ENCODE data around the gene DTX3.

The DTX3 gene

DNA sequence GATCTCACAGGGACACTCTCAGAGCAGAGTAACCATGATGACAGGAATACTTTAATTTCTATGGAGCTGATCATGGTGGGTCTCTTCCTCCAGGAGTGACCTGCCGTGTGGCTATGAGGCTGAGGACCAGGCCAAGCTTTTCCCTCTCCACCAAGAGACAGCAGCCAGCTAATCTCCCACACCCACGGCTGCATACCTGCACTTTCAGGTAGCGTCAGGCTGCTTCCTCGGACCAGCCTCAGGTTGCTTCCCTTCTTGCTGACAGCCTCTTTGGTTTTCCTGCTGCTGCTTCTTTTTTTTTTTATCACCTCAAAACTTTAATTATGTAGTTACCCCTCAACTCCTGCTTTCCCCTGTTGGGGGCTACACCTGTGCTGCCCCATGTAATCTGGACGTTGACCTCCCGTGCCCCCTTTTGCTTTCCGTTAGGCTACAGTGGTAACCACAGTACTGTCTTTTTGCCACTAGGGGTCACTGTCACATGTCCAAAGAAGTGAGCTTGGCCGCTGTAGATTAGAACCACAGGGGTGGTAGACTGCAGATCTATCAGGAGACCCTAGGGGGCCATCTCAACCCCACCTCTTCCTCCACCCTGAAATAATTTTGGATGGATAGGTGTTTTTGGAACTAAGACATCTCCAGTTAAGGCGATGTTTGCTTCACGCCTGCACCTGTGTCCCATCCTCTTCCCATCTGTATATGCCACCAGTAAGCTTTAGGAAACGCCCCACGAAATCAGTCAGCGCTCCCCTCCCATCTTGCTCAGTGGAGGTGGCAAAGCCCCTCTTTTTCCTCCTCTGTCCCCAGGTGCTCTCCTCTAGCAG, 21.4 kb upstream of the DTX3 start:
- no peak overlapping the region for H3K4me3 ChIP-seq (ENCODE audit: low read depth in 1 of 2, low read length in 2 of 2)
- peaks cover 18% of the 10 kb centered on the region for H3K27me3 ChIP-seq (ENCODE audit: insufficient read depth, low read length, poor library complexity)
- H3K9ac ChIP-seq (ENCODE audit: low read depth, low read length), result no peak overlapping the region
- H3K9me3 ChIP-seq (ENCODE audit: insufficient read depth, low read length, severe bottlenecking), result no peaks in the 10 kb centered on the region
- peak overlapping the region; percentile 52; the same call in 1 of the 2 replicates for H2AFZ ChIP-seq (ENCODE audit: low read depth, low read length)
- H4K20me1 ChIP-seq (ENCODE audit: insufficient read depth, low read length), result no peaks in the 10 kb centered on the region
- H3K36me3 ChIP-seq (ENCODE audit: insufficient read depth, low read length), result no peaks in the 10 kb centered on the region
- DNase-seq (peak; percentile 78), ATAC-seq (ENCODE audit: insufficient read depth, low read depth) (peak; percentile 99)
- peak overlapping the region; percentile 10; the same call in 1 of the 2 replicates for H3K4me2 ChIP-seq (ENCODE audit: insufficient read depth, low read length)
- H3K27ac ChIP-seq (ENCODE audit: low read length), result no peak overlapping the region
- H3K4me1 ChIP-seq (ENCODE audit: insufficient read depth, low read length), result peaks cover 5% of the 10 kb centered on the region
- TF ChIP-seq EZH2 (IDR thresholded peaks at IDR 0.05; ENCODE audit: borderline replicate concordance, low read depth, low read length, severe bottlenecking), result no peak
- TF ChIP-seq, protein P1, sequence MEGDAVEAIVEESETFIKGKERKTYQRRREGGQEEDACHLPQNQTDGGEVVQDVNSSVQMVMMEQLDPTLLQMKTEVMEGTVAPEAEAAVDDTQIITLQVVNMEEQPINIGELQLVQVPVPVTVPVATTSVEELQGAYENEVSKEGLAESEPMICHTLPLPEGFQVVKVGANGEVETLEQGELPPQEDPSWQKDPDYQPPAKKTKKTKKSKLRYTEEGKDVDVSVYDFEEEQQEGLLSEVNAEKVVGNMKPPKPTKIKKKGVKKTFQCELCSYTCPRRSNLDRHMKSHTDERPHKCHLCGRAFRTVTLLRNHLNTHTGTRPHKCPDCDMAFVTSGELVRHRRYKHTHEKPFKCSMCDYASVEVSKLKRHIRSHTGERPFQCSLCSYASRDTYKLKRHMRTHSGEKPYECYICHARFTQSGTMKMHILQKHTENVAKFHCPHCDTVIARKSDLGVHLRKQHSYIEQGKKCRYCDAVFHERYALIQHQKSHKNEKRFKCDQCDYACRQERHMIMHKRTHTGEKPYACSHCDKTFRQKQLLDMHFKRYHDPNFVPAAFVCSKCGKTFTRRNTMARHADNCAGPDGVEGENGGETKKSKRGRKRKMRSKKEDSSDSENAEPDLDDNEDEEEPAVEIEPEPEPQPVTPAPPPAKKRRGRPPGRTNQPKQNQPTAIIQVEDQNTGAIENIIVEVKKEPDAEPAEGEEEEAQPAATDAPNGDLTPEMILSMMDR (IDR thresholded peaks at IDR 0.05; ENCODE audit: borderline replicate concordance, extremely low read depth, low read length, poor library complexity, severe bottlenecking), result peak; percentile 96
- H3K79me2 ChIP-seq (ENCODE audit: insufficient read depth, low read length), result no peaks in the 10 kb centered on the region

DNA sequence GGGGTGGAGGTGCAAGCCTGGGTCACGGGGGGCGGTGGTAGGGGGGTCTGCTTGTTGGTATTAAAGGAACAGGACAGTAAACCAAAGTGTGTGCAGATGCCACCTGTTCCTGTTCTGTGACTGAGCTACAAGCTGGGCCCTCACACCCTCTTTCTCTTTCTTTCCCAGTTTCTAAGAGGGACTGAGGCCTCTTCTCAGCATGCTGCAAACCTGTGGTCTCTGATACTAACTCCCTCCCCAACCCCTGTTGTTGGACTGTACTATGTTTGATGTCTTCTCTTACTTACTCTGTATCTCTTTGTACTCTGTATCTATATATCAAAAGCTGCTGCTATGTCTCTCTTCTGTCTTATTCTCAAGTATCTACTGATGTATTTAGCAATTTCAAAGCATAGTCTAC, 20.6 kb upstream of the DTX3 start:
- Histone ChIP-seq H3K4me1 (ENCODE audit: insufficient read depth, low read length) (peaks cover 5% of the 10 kb centered on the region), H3K27me3 (ENCODE audit: insufficient read depth, low read length, poor library complexity) (peaks cover 17% of the 10 kb centered on the region), H3K36me3 (ENCODE audit: insufficient read depth, low read length) (no peaks in the 10 kb centered on the region), H2AFZ (ENCODE audit: low read depth, low read length) (no peak overlapping the region), H3K9ac (ENCODE audit: low read depth, low read length) (no peak overlapping the region), H3K4me3 (ENCODE audit: low read depth in 1 of 2, low read length in 2 of 2) (no peak overlapping the region), H4K20me1 (ENCODE audit: insufficient read depth, low read length) (no peaks in the 10 kb centered on the region), H3K4me2 (ENCODE audit: insufficient read depth, low read length) (no peak overlapping the region), H3K27ac (ENCODE audit: low read length) (no peak overlapping the region), H3K9me3 (ENCODE audit: insufficient read depth, low read length, severe bottlenecking) (no peaks in the 10 kb centered on the region), H3K79me2 (ENCODE audit: insufficient read depth, low read length) (no peaks in the 10 kb centered on the region)
- TF ChIP-seq, protein P1 (IDR thresholded peaks at IDR 0.05; ENCODE audit: borderline replicate concordance, extremely low read depth, low read length, poor library complexity, severe bottlenecking), result no peak
- TF ChIP-seq EZH2 (IDR thresholded peaks at IDR 0.05; ENCODE audit: borderline replicate concordance, low read depth, low read length, severe bottlenecking), result no peak
- ATAC-seq (ENCODE audit: insufficient read depth, low read depth), result no peak
- no peak for DNase-seq

DNA sequence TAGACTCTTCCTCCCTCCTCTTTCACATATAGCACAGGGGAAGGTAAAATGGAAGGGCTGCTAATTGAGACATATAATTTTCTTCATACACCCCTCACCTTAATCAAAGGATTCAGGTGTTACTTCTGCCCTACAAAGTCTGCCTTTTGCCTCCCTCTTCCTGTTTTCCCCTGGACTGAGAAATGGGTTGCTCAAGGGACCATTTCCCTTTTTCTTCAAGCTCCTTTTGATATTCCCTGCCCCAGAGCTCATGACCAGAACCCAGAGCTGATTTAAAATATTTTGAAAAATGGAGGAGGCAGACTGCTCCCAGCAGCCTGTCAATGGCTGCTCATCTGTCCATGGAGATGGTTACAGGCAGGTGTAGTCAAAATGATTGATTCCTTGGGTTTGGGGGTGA, 19.9 kb upstream of the DTX3 start:
- DNase-seq, result no peak
- Histone ChIP-seq H3K9me3 (ENCODE audit: insufficient read depth, low read length, severe bottlenecking) (no peaks in the 10 kb centered on the region), H3K4me1 (ENCODE audit: insufficient read depth, low read length) (peaks cover 5% of the 10 kb centered on the region), H3K27ac (ENCODE audit: low read length) (no peak overlapping the region), H2AFZ (ENCODE audit: low read depth, low read length) (0 out of 2 replicates have a peak overlapping the region, but pooled peaks have one; percentile 11), H3K9ac (ENCODE audit: low read depth, low read length) (no peak overlapping the region), H3K27me3 (ENCODE audit: insufficient read depth, low read length, poor library complexity) (peaks cover 13% of the 10 kb centered on the region), H4K20me1 (ENCODE audit: insufficient read depth, low read length) (no peaks in the 10 kb centered on the region), H3K79me2 (ENCODE audit: insufficient read depth, low read length) (no peaks in the 10 kb centered on the region), H3K36me3 (ENCODE audit: insufficient read depth, low read length) (no peaks in the 10 kb centered on the region), H3K4me3 (ENCODE audit: low read depth in 1 of 2, low read length in 2 of 2) (no peak overlapping the region), H3K4me2 (ENCODE audit: insufficient read depth, low read length) (no peak overlapping the region)
- ATAC-seq (ENCODE audit: insufficient read depth, low read depth), result no peak
- TF ChIP-seq EZH2 (IDR thresholded peaks at IDR 0.05; ENCODE audit: borderline replicate concordance, low read depth, low read length, severe bottlenecking), result no peak
- TF ChIP-seq, protein P1 (IDR thresholded peaks at IDR 0.05; ENCODE audit: borderline replicate concordance, extremely low read depth, low read length, poor library complexity, severe bottlenecking), result no peak
